Measurements from ENCODE around the gene CAB39. TPM values are rescaled to one million over a fixed set of nuclear protein-coding genes. Genes with fewer than 3 reads are reported as not detected.
A peak's percentile ranks its signal among the peaks of the same experiment; 100 is the strongest.

Gene CAB39
- total RNA-seq, 1 donor: 86.4 TPM

DNA sequence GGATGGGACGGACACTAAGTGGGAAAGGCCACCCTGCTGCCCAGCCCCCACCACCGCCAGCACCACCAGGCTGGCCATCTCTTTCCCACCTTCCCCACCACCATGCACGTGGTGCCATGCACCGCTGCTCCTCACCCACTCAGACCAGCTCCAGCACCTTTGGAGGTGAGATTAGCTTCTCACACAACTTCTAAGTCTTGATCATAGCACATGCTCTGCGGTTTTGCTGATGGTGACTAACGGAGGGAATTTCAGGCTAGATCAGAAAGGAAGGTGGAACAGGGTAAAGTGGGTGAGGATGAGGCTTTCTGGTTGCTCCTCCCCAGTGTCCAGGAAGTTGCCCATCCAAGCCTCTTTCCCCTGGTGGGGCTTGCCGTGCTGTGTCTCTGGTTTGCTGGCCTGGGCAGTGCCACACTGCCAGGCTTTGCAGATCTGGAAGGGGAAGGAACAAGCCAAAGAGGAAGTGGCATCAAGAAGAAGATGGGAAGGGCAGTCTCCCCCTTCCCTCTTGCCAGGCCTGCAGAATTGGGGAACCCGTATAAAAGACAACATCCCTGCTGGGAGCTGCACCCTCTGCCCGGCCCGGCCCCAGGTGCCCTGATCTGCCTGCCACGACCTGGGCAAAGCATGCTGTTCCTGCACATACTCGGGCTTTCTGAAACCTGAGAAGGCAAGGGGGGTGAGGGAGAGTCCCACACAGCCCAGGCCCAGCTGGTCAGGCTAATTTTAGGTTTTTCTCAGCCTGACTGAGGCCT is 44.3 kb upstream of the CAB39 start:
- no peak for TF ChIP-seq CTCF (IDR thresholded peaks at IDR 0.05; ENCODE audit: insufficient read depth, low read depth, low read length)
- DNase-seq (ENCODE audit: low read depth): peak; percentile 15

GRCh38 chr2:230668939-230669303 is 43.7 kb upstream of the CAB39 start:
- DNase-seq (ENCODE audit: low read depth): no peak
- no peak overlapping the region for H3K4me3 ChIP-seq (ENCODE audit: low read depth, low read length)
- no peak for TF ChIP-seq CTCF (IDR thresholded peaks at IDR 0.05; ENCODE audit: insufficient read depth, low read depth, low read length)

More for the DNA sequence above, 44.3 kb upstream of the CAB39 start:
- no peak overlapping the region for H3K4me3 ChIP-seq (ENCODE audit: low read depth, low read length)

- DNase-seq (ENCODE audit: low read depth): no peak
Observed at GRCh38 chr2:230669386-230669950, 43.2 kb upstream of the CAB39 start.

DNA sequence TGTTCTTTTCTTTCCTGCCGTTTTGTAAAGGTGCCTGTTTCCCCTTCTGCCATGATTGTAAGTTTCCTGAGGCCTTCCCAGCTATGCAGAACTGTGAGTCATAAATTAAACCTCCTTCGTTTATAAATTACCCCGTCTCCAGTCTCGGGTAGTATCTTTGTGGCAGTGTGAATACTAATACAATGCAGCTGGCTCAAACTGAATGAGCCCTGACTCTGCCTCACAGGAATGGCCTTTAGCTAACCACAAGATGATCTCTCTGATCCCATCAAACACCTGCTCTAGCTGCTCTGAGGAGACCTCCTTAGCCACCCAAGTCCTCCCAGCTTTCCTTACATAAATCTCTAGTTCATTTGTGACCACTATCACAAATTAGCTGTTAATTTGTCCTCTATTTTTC is 41.5 kb upstream of the CAB39 start:
- peak; percentile 40 for DNase-seq (ENCODE audit: low read depth)
- no peak for TF ChIP-seq CTCF (IDR thresholded peaks at IDR 0.05; ENCODE audit: insufficient read depth, low read depth, low read length)
- no peak overlapping the region for H3K4me3 ChIP-seq (ENCODE audit: low read depth, low read length)

More at GRCh38 chr2:230669386-230669950, 43.2 kb upstream of the CAB39 start:
- TF ChIP-seq CTCF (IDR thresholded peaks at IDR 0.05; ENCODE audit: insufficient read depth, low read depth, low read length): no peak
- H3K4me3 ChIP-seq (ENCODE audit: low read depth, low read length): no peak overlapping the region

GRCh38 chr2:230672836-230673235 is 39.8 kb upstream of the CAB39 start:
- no peak for TF ChIP-seq CTCF (IDR thresholded peaks at IDR 0.05; ENCODE audit: insufficient read depth, low read depth, low read length)
- DNase-seq (ENCODE audit: low read depth): no peak

GRCh38 chr2:230674401-230674800 is 38.2 kb upstream of the CAB39 start:
- H3K4me3 ChIP-seq (ENCODE audit: low read depth, low read length): no peak overlapping the region
- no peak for TF ChIP-seq CTCF (IDR thresholded peaks at IDR 0.05; ENCODE audit: insufficient read depth, low read depth, low read length)
- no peak for DNase-seq (ENCODE audit: low read depth)

More at GRCh38 chr2:230672836-230673235, 39.8 kb upstream of the CAB39 start:
- no peak overlapping the region for H3K4me3 ChIP-seq (ENCODE audit: low read depth, low read length)

All from fibroblast of villous mesenchyme (primary cell).